ENCODE results near the gene NMD3. TPM values are rescaled to one million over a fixed set of nuclear protein-coding genes. Genes with fewer than 3 reads are reported as not detected.

Gene NMD3
- total RNA-seq, 4 donors from 2014 or later = 35.0 to 54.4 (median 39.1) TPM

- Histone ChIP-seq H3K27ac (no peak overlapping the region), H3K4me1 (no peaks in the 10 kb centered on the region), H3K4me3 (replicated peaks in 1 of 3) (no peak overlapping the region), H3K36me3 (no peaks in the 10 kb centered on the region), H3K27me3 (no peaks in the 10 kb centered on the region), H3K9me3 (no peaks in the 10 kb centered on the region)
- 44 to 80% methylated on average over 2 of the region's 2 CpGs for WGBS, 2 donors
- TF ChIP-seq POLR2A (IDR thresholded peaks at IDR 0.05) = no peak
- TF ChIP-seq CTCF (IDR thresholded peaks at IDR 0.05) = no peak
- DNase-seq = no peak
- intact Hi-C loops (cut with DNase I) = no loop called here
Observed at GRCh38 chr3:161187046-161187445, 34.1 kb upstream of the NMD3 start.

- no peak for DNase-seq
- Histone ChIP-seq H3K36me3 (no peaks in the 10 kb centered on the region), H3K4me3 (replicated peaks in 1 of 3) (no peak overlapping the region), H3K27me3 (no peaks in the 10 kb centered on the region), H3K9me3 (no peaks in the 10 kb centered on the region), H3K27ac (no peak overlapping the region), H3K4me1 (no peaks in the 10 kb centered on the region)
- 81 to 83% methylated on average over 6 of the region's 6 CpGs for WGBS, 2 donors
- TF ChIP-seq CTCF (IDR thresholded peaks at IDR 0.05) = no peak
- TF ChIP-seq POLR2A (IDR thresholded peaks at IDR 0.05) = no peak
- intact Hi-C loops (cut with DNase I) = no loop called here
Observed at GRCh38 chr3:161197855-161198850, 23.0 kb upstream of the NMD3 start.

GRCh38 chr3:161199926-161200325 is 21.2 kb upstream of the NMD3 start:
- intact Hi-C loops (cut with DNase I) = loop anchor here (10.0 kb wide), 1 partner anchor 85 kb away; no protein-coding TSS in a partner anchor
- Histone ChIP-seq H3K4me3 (replicated peaks in 1 of 3) (no peak overlapping the region), H3K9me3 (no peaks in the 10 kb centered on the region), H3K27me3 (no peaks in the 10 kb centered on the region), H3K4me1 (no peaks in the 10 kb centered on the region), H3K36me3 (no peaks in the 10 kb centered on the region), H3K27ac (no peak overlapping the region)
- TF ChIP-seq CTCF (IDR thresholded peaks at IDR 0.05) (no peak), POLR2A (IDR thresholded peaks at IDR 0.05) (no peak)
- 90 to 93% methylated on average over 3 of the region's 3 CpGs for WGBS, 2 donors
- no peak for DNase-seq

- no peaks in the 10 kb centered on the region for H3K27me3 ChIP-seq
- no peak for DNase-seq
- H3K9me3 ChIP-seq = no peaks in the 10 kb centered on the region
- intact Hi-C loops (cut with DNase I) = loop anchor here (10.0 kb wide), 1 partner anchor 89 kb away; no protein-coding TSS in a partner anchor
- H3K4me1 ChIP-seq = no peaks in the 10 kb centered on the region
- TF ChIP-seq CTCF (IDR thresholded peaks at IDR 0.05) (no peak), POLR2A (IDR thresholded peaks at IDR 0.05) (no peak)
- no peaks in the 10 kb centered on the region for H3K36me3 ChIP-seq
- no peak overlapping the region for H3K27ac ChIP-seq
- WGBS, 2 donors = 93 to 94% methylated on average over 4 of the region's 4 CpGs
- no peak overlapping the region for H3K4me3 ChIP-seq (replicated peaks in 1 of 3)
Observed at GRCh38 chr3:161203485-161204098, 17.5 kb upstream of the NMD3 start.
